ENCODE results near the gene AGT. TPM values are rescaled to one million over a fixed set of nuclear protein-coding genes. Genes with fewer than 3 reads are reported as not detected.

The AGT gene
- total RNA-seq, 1 donor from 2014 or later: 118 TPM

- Mint-ChIP-seq H3K9me3 (ENCODE audit: low read depth) (no peaks in the 10 kb centered on the region), H3K27ac (ENCODE audit: unreplicated experiment) (no peak overlapping the region), H3K27me3 (ENCODE audit: low read depth) (no peaks in the 10 kb centered on the region), H3K4me1 (ENCODE audit: low read depth) (peaks cover 5% of the 10 kb centered on the region), H3K36me3 (ENCODE audit: low read depth) (peaks cover 36% of the 10 kb centered on the region), H3K4me3 (ENCODE audit: unreplicated experiment) (no peak overlapping the region)
- no peak for DNase-seq (ENCODE audit: low spot score)
- no peak for TF ChIP-seq CTCF (IDR thresholded peaks at IDR 0.05)
Measured at GRCh38 chr1:230693221-230693620, 20.7 kb downstream of the AGT start.

- H3K4me3 Mint-ChIP-seq (ENCODE audit: unreplicated experiment): no peak overlapping the region
- no peaks in the 10 kb centered on the region for H3K9me3 Mint-ChIP-seq (ENCODE audit: low read depth)
- H3K27ac Mint-ChIP-seq (ENCODE audit: unreplicated experiment): no peak overlapping the region
- H3K36me3 Mint-ChIP-seq (ENCODE audit: low read depth): peaks cover 44% of the 10 kb centered on the region
- no peaks in the 10 kb centered on the region for H3K4me1 Mint-ChIP-seq (ENCODE audit: low read depth)
- TF ChIP-seq CTCF (IDR thresholded peaks at IDR 0.05): no peak
- H3K27me3 Mint-ChIP-seq (ENCODE audit: low read depth): no peaks in the 10 kb centered on the region
- DNase-seq (ENCODE audit: low spot score): no peak
Measured at GRCh38 chr1:230691615-230692014, 22.3 kb downstream of the AGT start.

- H3K9me3 Mint-ChIP-seq (ENCODE audit: low read depth): no peaks in the 10 kb centered on the region
- no peaks in the 10 kb centered on the region for H3K27me3 Mint-ChIP-seq (ENCODE audit: low read depth)
- H3K27ac Mint-ChIP-seq (ENCODE audit: unreplicated experiment): no peak overlapping the region
- H3K4me3 Mint-ChIP-seq (ENCODE audit: unreplicated experiment): no peak overlapping the region
- H3K36me3 Mint-ChIP-seq (ENCODE audit: low read depth): peaks cover 49% of the 10 kb centered on the region
- H3K4me1 Mint-ChIP-seq (ENCODE audit: low read depth): no peaks in the 10 kb centered on the region
- no peak for TF ChIP-seq CTCF (IDR thresholded peaks at IDR 0.05)
- DNase-seq (ENCODE audit: low spot score): no peak
Measured at GRCh38 chr1:230690101-230690500, 23.8 kb downstream of the AGT start.

- Mint-ChIP-seq H3K27me3 (ENCODE audit: low read depth) (no peaks in the 10 kb centered on the region), H3K9me3 (ENCODE audit: low read depth) (no peaks in the 10 kb centered on the region), H3K36me3 (ENCODE audit: low read depth) (peaks cover 31% of the 10 kb centered on the region), H3K27ac (ENCODE audit: unreplicated experiment) (no peak overlapping the region), H3K4me3 (ENCODE audit: unreplicated experiment) (no peak overlapping the region), H3K4me1 (ENCODE audit: low read depth) (peaks cover 20% of the 10 kb centered on the region)
- TF ChIP-seq CTCF (IDR thresholded peaks at IDR 0.05): no peak
- DNase-seq (ENCODE audit: low spot score): no peak
Measured at GRCh38 chr1:230686747-230687146, 27.2 kb downstream of the AGT start.

GRCh38 chr1:230684998-230685397 is 28.9 kb downstream of the AGT start:
- Mint-ChIP-seq H3K27ac (ENCODE audit: unreplicated experiment) (no peak overlapping the region), H3K9me3 (ENCODE audit: low read depth) (no peaks in the 10 kb centered on the region), H3K36me3 (ENCODE audit: low read depth) (peaks cover 22% of the 10 kb centered on the region), H3K4me3 (ENCODE audit: unreplicated experiment) (no peak overlapping the region), H3K27me3 (ENCODE audit: low read depth) (no peaks in the 10 kb centered on the region), H3K4me1 (ENCODE audit: low read depth) (peaks cover 25% of the 10 kb centered on the region)
- TF ChIP-seq CTCF (IDR thresholded peaks at IDR 0.05): no peak
- DNase-seq (ENCODE audit: low spot score): no peak
